Measurements from ENCODE around the gene TMEM114. TPM values are rescaled to one million over a fixed set of nuclear protein-coding genes. Genes with fewer than 3 reads are reported as not detected.

Gene TMEM114
- total and polyA plus RNA-seq, 8 donors: not detected

DNA sequence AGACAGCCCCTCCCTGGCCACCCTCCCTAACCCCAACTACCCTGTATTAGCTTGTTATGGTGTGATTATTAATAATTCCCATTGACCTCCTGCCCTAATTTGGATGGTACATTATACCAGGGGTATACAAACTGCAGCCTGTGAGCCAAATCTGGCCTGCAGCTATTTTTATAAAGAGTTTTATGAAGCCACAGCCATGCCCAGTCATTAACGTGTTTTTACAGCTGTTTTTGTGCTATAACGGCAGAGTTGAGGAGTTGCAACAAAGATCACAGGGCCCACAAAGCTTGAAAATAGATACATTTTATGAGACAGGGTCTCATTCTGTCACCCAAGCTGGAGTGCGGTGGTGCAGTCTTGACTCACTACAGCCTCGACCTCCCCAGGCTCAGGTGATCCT is 37.1 kb upstream of the TMEM114 start:
- H3K4me1 ChIP-seq: peaks cover 3 to 27% (median 20%) of the 10 kb centered on the region in 4 donors
- no peaks in the 10 kb centered on the region for H3K9me3 ChIP-seq
- no peaks in the 10 kb centered on the region for H3K27me3 ChIP-seq
- DNase-seq: no peak
- no peak for TF ChIP-seq EP300 (IDR thresholded peaks at IDR 0.05)
- TF ChIP-seq, protein P1, sequence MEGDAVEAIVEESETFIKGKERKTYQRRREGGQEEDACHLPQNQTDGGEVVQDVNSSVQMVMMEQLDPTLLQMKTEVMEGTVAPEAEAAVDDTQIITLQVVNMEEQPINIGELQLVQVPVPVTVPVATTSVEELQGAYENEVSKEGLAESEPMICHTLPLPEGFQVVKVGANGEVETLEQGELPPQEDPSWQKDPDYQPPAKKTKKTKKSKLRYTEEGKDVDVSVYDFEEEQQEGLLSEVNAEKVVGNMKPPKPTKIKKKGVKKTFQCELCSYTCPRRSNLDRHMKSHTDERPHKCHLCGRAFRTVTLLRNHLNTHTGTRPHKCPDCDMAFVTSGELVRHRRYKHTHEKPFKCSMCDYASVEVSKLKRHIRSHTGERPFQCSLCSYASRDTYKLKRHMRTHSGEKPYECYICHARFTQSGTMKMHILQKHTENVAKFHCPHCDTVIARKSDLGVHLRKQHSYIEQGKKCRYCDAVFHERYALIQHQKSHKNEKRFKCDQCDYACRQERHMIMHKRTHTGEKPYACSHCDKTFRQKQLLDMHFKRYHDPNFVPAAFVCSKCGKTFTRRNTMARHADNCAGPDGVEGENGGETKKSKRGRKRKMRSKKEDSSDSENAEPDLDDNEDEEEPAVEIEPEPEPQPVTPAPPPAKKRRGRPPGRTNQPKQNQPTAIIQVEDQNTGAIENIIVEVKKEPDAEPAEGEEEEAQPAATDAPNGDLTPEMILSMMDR (IDR thresholded peaks at IDR 0.05): no peak
- no peak for TF ChIP-seq POLR2A (IDR thresholded peaks at IDR 0.05)
- no peak for TF ChIP-seq POLR2AphosphoS5 (IDR thresholded peaks at IDR 0.05)
- no peak overlapping the region for H3K4me3 ChIP-seq
- no peak overlapping the region for H3K27ac ChIP-seq
- WGBS, 5 donors: 81 to 93% (median 93%) methylated on average over 4 of the region's 4 CpGs
- H3K36me3 ChIP-seq: peaks cover 56 to 86% (median 78%) of the 10 kb centered on the region in 4 donors
- intact Hi-C loops (cut with DNase I; ENCODE audit: low total_unique reads): no loop called here

DNA sequence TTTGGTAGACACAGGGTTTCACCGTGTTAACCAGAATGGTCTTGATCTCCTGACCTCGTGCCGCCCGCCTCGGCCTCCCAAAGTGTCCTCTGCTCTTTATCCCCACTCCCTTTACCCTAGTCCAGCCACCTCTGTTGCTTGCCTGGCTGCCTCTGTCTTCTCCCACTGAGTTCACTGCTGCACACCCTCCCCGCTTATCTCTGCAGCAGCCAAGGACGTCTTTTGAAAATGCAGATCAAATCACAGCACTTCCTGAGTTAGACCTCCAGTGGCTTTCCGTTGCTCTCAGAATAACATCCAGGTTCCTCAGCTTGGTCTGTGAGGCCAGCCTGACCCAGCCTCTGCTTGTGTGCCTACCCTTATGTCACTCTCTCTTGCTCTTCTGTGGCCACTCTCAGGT is 36.6 kb upstream of the TMEM114 start:
- H3K36me3 ChIP-seq: peaks cover 56 to 81% (median 73%) of the 10 kb centered on the region in 4 donors
- no peak overlapping the region for H3K4me3 ChIP-seq
- H3K27ac ChIP-seq: no peak overlapping the region
- TF ChIP-seq POLR2AphosphoS5 (IDR thresholded peaks at IDR 0.05) (no peak), EP300 (IDR thresholded peaks at IDR 0.05) (no peak), POLR2A (IDR thresholded peaks at IDR 0.05) (no peak)
- TF ChIP-seq, protein P1 (IDR thresholded peaks at IDR 0.05): no peak
- no peaks in the 10 kb centered on the region for H3K9me3 ChIP-seq
- no peaks in the 10 kb centered on the region for H3K27me3 ChIP-seq
- WGBS, 5 donors: 90 to 96% (median 93%) methylated on average over 8 of the region's 8 CpGs
- peaks cover 7 to 32% (median 24%) of the 10 kb centered on the region in 4 donors for H3K4me1 ChIP-seq
- DNase-seq: no peak
- intact Hi-C loops (cut with DNase I; ENCODE audit: low total_unique reads): no loop called here

DNA sequence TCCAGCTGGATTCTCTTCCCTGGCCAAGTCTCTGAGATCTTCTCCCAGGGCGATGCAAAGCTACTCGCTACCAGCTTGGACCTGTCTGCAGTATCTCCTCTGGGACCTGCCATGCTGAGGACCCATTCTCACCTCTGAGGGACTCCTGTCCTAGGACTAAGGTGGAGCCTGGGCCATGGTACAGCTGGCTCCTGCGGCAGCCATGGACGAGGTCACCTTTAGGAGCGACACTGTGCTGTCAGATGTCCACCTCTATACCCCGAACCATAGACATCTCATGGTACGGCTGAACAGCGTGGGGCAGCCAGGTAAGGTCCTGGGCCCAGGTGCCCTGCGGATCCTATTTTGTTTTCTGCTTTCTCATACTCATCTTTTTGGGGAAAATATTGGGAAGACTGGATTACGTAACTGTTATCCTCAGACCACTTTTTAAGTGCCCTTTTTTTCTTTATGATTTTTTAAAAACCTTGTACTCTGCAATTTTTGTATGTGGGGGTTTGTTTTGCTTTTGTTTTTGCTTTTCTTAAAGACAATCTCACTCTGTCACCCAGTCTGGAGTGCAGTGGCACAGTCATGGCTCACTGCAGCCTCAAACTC is 35.3 kb upstream of the TMEM114 start:
- peaks cover 50 to 67% (median 59%) of the 10 kb centered on the region in 4 donors for H3K36me3 ChIP-seq
- H3K4me3 ChIP-seq: no peak overlapping the region
- 92 to 100% (median 96%) methylated on average over 10 of the region's 10 CpGs for WGBS, 5 donors
- no peaks in the 10 kb centered on the region for H3K9me3 ChIP-seq
- peaks cover 7 to 33% (median 25%) of the 10 kb centered on the region in 4 donors for H3K4me1 ChIP-seq
- TF ChIP-seq, protein P1 (IDR thresholded peaks at IDR 0.05): no peak
- TF ChIP-seq POLR2A (IDR thresholded peaks at IDR 0.05) (no peak), POLR2AphosphoS5 (IDR thresholded peaks at IDR 0.05) (no peak)
- no peaks in the 10 kb centered on the region for H3K27me3 ChIP-seq
- intact Hi-C loops (cut with DNase I; ENCODE audit: low total_unique reads): no loop called here
- no peak overlapping the region for H3K27ac ChIP-seq
- DNase-seq: no peak

DNA sequence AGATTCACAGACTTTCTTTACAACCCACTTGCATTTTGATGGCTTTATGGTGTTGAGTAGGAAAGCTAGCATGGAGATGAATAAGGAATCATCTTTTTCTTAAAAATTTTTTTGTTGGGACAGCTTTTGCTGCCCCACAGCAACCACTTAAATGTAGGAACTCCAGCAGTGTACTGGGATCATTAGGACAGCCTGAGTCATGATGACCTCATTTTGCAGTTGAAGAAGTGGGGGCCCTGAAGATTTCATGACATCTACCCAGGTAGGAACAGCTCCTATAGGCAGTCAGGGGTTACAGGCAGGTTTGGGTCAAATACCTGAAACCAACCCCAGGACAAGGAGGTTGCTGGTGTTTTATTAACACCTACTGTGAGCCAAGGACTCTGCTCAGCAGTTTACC is 33.3 kb upstream of the TMEM114 start:
- Histone ChIP-seq H3K27me3 (peaks cover 0 to 8% (median 0%) of the 10 kb centered on the region in 3 donors), H3K4me1 (peaks cover 7 to 33% (median 25%) of the 10 kb centered on the region in 4 donors), H3K36me3 (peaks cover 30 to 48% (median 40%) of the 10 kb centered on the region in 4 donors), H3K9me3 (no peaks in the 10 kb centered on the region), H3K4me3 (no peak overlapping the region), H3K27ac (no peak overlapping the region)
- DNase-seq: no peak
- intact Hi-C loops (cut with DNase I; ENCODE audit: low total_unique reads): no loop called here
- TF ChIP-seq POLR2A (IDR thresholded peaks at IDR 0.05) (no peak), EP300 (IDR thresholded peaks at IDR 0.05) (no peak), POLR2AphosphoS5 (IDR thresholded peaks at IDR 0.05) (no peak)
- TF ChIP-seq, protein P1 (IDR thresholded peaks at IDR 0.05): no peak

Data from stomach (tissue), 9 donors.